Islet of Langerhans (tissue), 1 donor: Measurements from ENCODE around the gene TMEM169.

ENCODE experiments used
- FAIRE-seq: peaks from one replicate; lab custom pipeline; 2011; peaks lifted over from hg19 to GRCh38; lab: Jason Lieb, UNC

The TMEM169 gene

DNA sequence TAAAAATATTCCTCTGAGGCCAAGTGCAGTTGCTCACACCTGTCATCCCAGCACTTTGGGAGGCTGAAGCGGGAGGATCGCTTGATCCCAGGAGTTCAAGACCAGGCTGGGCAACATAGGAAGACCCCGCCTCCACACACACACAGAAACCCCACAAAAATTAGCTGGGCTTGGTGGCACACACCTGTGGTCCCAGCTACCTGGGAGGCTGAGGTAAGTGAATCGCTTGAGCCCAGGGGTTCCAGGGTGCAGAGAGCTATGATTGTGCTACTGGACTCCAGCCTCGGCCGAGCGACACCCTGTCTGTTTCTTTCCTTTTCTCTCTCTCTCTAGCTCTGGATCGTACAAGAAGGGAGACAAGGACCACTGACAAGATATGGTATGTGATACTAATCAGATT lies 25.6 kb downstream of the TMEM169 start:
- FAIRE-seq, result no peak

DNA sequence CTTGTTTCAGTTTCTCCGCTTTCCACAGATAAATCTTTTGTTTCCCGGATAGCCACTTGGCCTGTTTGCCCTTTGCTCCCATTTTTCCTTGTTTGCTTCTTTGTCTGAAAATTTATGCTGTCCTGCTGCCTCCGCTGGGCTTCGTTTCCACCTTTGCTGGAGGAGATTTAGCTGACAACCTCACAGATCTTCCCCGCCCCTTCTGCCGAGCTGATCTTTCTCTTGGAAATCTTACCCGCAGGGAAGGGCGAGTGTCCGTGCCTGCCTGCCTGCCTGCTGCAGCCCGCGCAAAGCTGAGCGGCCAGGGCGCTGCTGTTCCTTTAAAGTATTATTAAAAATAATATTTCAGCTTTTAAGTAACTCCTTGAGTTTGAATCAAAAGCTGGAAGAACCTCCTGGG lies 26.0 kb downstream of the TMEM169 start:
- FAIRE-seq, result no peak

DNA sequence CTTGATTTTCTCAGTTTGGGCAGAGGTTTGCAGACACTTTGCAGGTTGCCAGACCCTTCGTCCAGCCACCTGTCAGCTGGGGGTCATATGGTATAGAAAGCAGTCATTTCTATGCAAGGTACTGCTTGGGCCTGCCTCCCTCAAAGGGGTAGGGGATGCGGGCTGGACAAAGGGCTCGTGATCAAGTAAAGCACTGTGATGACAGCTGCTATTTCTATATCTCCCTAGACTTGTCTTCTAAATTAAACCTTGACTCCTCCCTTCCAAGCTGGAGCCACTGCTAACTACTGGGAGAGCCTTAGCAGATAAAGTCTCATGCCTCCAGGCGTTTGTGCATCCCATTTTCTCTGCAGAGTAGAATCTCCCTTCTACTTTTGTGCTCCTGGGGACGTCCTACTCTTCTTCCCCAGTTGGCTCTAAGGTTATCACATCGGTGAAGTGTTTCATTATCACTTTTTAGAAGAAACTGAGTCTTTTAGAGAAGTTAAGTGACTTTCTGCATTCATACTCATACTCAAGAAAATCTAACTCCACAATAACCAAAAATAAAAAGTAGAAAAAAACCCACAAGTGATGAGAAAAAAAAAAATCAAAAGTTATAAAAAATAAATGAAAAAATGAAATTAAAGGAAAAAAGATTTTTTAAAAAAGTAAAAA lies 26.7 kb downstream of the TMEM169 start:
- FAIRE-seq, result peak; percentile 88

DNA sequence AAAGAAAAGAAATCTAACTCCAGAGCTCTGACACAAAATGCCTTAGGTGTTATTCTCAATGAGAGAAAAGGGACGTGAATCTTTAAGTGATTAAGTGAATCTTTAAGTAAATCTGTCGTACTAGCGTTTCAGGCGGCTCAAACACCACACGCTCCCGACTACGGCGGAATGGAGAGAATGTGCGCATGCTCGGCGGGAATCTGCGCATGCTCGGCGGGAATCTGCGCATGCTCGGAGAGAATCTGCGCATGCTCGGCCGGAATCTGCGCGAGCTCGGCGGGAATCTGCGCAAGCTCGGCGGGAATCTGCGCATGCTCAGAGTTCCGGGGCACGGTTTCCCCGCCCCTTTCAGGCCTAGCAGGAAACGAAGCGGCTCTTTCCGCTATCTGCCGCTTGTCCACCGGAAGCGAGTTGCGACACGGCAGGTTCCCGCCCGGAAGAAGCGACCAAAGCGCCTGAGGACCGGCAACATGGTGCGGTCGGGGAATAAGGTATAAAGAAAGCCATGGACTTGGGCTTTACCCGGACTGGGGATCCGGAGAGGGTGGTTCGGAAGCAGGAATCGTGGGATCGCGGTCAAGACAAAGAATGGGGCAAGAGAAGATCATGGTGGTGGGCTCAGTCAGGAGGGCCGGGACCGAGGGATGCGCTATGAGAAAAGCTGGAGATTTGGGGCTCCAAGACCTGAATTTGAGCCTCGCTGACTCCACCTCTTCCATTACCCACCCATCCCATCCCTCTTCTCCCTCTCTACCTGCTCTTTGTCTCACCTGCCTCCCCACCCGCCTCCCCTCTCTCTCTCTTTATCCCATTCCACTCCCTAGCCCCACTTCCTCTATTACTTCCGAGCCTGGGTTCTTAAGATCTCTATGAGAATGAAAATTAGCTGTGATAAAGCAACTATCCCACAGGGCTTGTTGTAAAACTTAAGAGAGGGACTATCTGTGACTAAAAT lies 27.5 kb downstream of the TMEM169 start, which contains the start of gene XRCC5:
TSS of gene XRCC5 (plus strand) at position 382 of the 955 bp plus-strand sequence. CDS start at position 471, 89 bp downstream.
- no peak for FAIRE-seq

DNA sequence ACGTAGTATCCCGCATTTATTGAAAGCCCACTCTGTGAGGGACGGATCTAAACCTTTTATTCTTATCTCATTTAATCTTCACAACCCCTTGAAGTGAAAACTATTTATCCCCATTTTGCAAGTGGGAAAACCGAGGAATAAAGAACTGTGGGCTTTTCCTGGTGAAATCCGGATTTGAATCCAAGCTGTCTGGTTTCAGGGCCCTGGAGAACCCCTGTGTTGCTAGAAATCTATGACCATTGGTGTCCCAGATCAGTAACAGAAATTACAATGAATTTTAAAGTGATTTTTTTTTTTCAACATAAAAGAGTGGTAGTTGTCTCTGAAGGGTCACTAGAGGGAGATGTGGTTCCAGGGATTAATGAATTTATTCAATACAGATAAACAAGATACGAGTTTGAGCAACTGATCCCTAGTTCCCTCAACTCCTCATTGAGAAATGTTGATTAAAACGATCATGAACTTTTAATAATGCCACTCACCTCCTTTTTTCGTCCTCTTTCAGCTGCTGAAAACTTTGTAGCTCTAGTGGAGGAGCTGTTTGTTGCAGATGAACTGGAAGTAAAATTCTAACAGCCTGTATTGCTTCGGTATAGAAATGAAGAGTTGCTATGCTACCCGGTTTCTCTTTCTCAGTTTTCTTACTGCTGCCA lies 28.4 kb downstream of the TMEM169 start:
- FAIRE-seq, result no peak

DNA sequence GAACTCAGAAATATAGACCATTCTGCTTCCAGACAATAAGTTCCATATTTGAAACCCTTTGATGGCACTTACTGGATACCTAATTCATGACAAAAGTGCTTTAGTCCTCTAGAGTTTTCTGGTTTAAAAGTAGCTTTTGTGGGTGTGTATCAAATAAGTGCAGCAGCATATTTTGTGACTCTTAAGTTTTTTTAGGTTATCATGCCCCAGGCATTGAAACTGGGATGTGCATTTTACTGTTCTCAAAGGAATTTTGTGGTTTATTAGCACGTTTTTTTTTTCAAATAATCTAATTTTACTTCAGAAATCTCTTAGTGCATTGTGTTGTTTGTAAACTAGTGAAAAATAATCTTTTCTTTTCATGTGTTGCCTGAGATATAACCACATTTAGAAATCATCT lies 28.9 kb downstream of the TMEM169 start:
- no peak for FAIRE-seq

DNA sequence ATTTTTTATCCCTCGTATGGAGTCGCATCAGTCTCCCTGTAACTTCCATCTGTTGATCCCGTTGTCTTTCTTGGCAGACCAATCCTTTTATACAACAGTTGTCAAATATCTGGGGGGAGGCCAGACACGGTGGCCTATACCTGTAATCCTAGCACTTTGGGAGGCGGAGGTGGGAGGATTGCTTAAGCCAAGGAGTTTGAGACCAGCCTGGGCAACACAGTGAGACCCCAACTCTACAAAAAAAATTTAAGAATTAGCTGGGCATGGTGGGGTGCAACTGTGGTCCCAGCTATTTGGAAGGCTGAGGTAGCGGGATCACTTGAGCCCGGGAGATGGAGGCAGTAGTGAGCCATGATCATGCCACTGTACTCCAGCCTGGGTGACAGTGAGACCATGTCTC lies 29.4 kb downstream of the TMEM169 start:
- no peak for FAIRE-seq

DNA sequence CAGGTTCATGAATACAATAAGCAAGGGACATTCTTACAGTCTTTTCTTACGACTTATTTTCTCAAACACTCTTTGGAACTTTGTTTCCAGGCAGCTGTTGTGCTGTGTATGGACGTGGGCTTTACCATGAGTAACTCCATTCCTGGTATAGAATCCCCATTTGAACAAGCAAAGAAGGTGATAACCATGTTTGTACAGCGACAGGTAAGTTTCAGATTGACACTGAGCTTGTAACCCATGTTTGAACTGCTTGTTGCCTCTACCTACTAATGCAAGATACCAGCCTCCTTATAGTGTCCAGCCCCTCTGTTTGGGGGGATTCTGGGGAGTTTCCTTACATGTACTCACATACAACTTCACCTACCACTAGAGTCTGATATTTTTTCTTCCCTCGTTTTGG lies 31.2 kb downstream of the TMEM169 start:
- no peak for FAIRE-seq

DNA sequence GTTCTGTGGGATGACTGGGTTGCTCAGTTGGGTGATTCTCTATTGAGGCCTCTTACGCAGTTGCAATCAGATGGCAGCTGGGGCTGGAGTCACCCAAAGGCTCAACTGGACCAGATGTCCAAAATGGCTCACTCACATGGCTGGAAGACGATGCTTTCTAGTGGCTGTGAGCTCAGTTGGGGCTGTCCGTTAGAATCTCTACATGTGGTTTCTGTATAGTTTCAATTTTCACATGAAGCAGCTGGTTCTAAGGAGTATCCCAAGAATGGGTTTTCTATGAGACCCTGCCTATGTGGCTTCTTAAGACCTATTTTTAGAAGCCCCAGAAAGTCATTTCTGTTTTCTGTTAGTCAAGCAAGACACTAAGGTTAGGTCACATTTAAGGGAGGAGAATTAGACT lies 31.9 kb downstream of the TMEM169 start:
- no peak for FAIRE-seq

DNA sequence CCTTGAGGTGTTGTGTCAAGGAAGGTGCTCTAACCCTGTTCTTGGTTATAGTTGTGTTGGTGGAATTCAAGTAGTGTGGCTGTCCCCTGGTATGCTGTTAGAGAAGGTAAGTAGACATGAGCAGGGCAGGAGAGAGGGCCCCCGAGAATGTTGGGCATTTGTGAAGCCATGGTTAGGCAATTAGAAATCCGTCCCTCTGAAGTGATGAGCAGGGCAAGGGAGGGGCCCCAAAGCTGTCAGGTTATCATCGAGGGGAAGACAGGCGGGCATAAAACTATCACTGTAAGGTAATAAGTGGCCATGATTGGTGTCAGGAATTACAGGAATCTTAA lies 32.6 kb downstream of the TMEM169 start:
- FAIRE-seq, result no peak

DNA sequence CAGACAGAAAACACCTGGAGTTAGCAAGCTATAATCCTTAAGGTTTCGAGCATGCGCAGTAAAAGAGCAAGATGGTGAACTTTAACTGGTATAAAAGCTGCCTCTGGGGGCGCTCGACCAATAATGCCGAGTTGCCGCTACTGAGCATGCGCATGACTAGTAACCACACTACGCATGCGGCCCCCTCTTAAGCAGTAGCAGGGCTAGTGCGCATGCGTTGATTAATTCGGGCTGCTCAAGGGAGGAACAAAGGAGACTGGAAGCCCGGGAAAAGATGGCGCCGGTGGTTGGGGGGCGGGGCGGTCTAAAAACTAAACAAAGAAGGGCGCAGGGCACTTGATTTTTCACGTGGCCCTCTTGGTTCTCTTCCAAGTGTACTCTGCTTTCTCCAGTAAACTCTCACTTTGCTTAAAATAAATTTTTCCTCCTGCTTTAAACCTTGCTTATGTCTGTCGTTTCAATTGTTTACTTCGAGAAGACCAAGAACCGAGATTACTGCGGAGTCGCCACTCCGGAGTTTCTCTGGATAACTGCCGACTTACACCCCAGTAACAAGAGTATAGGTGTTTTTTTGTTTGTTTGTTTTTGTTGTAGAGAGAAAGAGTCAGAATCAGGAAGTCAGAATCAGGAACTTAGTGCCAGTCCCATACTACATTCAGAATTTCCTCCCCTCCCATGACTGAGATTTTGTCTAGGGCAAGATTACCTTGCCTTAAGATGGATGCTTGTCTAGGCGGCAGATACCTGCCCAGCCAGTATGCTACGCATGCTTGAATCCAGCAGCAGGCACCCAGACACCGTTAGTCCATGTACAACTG lies 33.2 kb downstream of the TMEM169 start:
- FAIRE-seq, result peak; percentile 95

DNA sequence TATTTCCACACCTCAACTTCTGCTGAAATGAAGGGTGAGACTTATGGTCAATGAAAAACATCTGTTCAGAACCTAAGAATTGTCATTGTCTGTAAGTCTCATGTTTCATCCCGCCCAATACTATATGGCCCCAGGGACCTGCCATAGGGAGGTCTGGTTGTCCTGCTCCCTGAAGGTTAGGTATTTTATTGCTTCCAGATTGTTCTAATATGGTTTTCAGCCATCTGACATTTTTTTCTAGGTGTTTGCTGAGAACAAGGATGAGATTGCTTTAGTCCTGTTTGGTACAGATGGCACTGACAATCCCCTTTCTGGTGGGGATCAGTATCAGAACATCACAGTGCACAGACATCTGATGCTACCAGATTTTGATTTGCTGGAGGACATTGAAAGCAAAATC lies 34.7 kb downstream of the TMEM169 start:
- no peak for FAIRE-seq

DNA sequence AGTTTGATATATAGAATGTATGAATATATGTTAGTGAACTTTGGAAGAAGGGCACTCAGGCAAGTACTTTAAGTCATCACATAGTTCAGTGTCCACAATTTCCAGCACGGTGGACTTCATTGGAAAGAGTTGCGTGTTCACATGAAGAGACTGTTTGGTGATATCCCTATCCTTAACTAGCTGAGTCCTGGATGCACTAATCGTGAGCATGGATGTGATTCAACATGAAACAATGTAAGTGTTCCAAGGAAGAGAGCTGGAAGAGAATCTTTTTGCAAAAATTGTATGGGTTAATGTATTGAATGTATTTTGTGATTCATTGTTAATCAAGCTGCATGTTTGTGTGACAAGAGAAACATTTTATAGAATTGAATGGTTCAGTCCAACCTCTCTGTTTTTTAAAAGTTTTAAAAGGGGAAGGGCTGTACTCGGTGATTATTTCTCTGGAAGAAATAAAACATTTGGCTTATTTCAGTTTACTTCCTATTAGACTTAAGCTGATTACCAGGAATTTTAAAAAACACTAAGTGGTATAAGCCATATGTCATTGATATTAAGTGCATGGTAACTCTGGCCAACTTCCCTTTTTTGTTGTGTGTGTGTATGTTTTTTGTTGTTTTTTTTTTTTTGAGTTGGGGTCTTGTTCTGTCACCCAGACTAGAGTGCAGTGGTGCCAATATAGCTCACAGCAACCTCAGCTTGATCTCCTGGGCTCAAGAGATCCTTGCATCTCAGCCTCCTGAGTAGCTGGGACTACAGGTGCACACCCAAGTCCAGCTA lies 36.0 kb downstream of the TMEM169 start:
- FAIRE-seq, result no peak

DNA sequence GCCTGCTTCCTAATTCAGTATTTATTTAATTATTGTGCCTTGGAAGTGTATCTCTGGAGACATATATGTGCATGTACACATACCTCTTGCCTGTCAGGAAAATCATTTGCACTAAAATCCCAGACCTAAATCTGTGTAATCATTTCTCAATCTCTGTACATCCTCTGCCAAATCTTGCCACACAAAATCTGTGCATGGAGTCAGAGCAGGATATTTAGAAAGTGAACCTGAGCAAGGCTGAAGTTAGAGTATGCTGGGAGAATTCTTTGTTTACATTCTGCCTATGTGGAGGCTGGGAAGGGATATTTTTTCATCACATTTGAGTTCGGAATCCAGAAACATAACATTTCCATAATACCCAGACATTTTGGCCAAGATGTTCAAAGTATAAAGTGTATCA lies 36.8 kb downstream of the TMEM169 start:
- no peak for FAIRE-seq

DNA sequence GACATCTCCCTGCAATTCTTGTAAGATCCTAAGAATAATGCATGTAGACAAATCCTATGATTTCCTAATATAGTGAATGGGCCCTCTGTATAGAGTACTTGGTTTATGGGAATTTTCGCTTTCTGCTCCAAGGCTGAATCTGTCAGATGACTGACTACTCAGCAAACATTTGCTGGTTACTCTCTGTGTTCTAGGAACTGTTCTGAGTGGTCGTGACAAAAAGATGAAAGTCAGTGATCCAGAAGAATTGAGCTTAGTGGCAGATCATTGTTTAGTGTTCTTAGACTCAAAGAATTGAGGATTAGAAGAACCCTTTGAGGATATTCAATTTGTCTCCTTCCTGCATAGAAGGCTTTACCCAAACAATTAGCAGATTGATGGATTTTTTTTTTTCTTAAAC lies 37.4 kb downstream of the TMEM169 start:
- no peak for FAIRE-seq

DNA sequence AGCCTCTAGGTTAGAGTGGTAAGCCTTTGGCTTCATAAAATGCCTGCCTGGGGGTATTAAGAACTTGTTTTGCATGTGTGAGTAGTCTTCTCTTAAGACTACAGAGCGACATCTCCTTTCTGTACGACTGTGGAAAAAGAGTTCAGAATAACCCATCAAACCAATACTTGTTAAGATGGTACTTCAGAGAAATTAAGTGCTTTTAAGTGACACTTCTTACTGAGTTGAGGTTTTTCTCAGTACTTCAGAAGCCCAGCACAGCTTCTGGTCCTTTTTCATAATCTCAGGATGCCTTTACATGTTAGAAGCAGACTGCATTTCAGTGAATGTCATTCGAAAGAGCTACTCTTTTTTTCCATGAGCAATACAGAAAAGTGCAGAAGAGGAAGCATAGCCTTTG lies 38.3 kb downstream of the TMEM169 start:
- FAIRE-seq, result no peak

DNA sequence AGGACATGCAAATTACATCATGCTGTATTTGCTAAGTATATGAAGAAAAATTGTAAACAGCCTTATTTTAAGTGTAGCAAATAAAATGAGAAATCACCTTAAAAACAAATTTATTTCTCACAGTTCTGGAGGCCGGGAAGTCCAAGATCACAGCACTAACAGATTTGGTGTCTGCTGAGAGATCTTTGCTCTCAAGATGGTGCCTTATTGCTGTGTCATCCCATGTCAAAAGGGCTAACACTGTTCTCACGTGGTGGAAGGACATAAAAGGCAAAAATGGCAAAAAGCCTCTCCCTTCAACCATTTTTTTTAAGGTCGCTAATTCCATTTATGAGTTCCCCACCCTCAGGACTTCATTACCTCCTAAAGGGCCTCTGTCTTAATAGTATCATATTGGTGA lies 39.5 kb downstream of the TMEM169 start:
- no peak for FAIRE-seq

DNA sequence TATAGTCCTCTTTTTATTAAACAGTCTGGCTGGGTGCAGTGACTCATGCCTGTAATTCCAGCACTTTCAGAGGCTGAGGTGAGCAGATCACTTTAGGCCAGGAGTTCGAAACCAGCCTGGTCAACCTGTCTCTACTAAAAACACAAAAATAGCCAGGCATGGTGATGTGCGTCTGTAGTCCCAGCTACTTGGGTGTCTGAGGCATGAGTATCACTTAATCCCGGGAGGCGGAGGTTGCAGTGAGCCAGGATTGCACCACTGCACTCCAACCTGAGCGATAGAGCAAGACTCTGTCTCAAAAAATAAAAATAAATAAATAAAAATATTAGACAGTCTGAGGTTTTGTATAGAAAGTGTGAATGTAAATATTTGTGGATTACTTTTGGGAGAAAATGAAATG lies 45.2 kb downstream of the TMEM169 start:
- no peak for FAIRE-seq

DNA sequence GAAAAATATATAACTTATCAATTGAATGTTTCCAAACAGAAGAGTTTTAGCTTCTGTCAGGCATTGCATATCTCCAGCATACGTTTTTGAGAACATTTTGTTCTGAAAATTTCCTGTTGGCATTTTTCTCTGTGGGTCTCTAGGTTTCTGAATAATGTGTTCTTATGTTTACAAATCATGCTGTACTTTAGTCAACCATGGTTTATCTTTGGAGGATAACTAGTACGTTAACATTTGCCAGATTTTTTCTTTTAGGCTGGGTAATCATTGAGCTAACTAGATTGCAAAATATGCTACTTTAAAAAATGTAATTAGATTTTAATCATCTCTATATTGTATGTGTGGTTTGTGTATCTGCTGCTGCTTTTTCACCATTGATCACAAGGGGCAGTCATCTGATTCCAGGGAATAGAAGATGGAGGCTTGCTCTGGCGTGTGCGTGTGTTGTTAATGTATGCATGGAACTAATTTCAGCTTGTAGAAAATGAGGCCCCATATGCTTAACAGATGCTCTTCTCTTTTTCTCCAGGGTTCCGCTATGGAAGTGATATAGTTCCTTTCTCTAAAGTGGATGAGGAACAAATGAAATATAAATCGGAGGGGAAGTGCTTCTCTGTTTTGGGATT lies 48.7 kb downstream of the TMEM169 start:
- FAIRE-seq, result peak; percentile 90

DNA sequence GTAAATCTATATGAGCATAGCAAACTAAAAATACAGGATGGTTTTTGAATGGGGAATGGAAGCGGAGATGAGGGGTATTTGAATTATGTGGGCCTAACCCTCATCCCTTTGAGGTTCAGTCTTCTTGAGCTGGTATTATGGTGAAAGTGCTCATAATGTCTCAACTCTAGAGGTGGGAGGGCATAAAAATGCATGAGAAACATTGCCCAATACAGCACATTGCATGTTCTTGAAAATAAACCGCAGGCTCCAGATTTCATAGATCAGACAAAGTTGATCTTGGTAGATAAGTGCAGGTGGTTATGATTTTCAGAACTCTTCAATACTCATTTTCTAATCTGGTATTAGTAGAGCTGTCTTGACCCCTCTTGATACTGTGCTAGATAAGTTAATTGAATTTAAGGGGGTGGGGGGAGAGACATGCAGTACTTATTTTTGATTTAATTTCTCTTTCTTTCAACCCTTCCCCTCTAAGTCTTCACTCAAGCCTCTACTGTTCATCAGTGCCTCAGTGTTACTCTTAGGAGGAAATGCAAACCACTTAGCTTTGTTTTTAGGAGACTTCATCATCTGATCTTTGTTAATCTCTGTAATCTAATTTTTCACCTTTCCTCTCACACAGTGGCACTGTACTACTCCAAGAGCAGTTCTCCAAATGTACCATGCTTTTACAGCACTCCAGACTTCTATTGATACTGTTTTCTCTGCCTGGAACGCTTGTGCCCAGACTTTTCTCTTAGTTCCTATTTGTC lies 49.6 kb downstream of the TMEM169 start:
- FAIRE-seq, result no peak
